ENCODE results near the gene KCNH2. TPM values are rescaled to one million over a fixed set of nuclear protein-coding genes. Genes with fewer than 3 reads are reported as not detected.

KCNH2 gene
- total and polyA plus RNA-seq, 2 of the 8 experiments (the other 6 are each of a cell fraction or from before 2014, with no cell fraction given), result 8.0 to 15.0 TPM

- no peak overlapping the region for H3K4me3 ChIP-seq (ENCODE audit: extremely low read depth in 1 of 4, insufficient read depth in 2 of 4, low read depth in 3 of 4, low read length in 4 of 4)
- H2AK5ac ChIP-seq (ENCODE audit: low read depth, low read length), result no peak overlapping the region
- peaks cover 0 to 30% (median 19%) of the 10 kb centered on the region in 4 experiments; a peak in 5 of 7 replicates for H3K4me1 ChIP-seq (replicated peaks in 1 of 4; ENCODE audit: control insufficient read depth in 3 of 4, insufficient read depth in 4 of 4, low read length in 3 of 4)
- no peak overlapping the region for H4K91ac ChIP-seq (replicated peaks; ENCODE audit: insufficient read length, low read length)
- H3K56ac ChIP-seq (replicated peaks; ENCODE audit: insufficient read length, low read depth, low read length), result no peak overlapping the region
- H2BK12ac ChIP-seq (ENCODE audit: low read depth, low read length), result no peak overlapping the region
- WGBS, 2 experiments (ENCODE audit: extremely low coverage in 1 of 2, insufficient coverage in 1 of 2, insufficient read length in 1 of 2, insufficient replicate concordance in 2 of 2, low coverage in 1 of 2, low lambda C conversion rate in 2 of 2, missing lambda C conversion rate in 1 of 2), result 92% methylated on average over 6 of the region's 8 CpGs; no CpG with 5 or more reads in 1 of the 2 experiments
- H3K27me3 ChIP-seq (replicated peaks in 1 of 4; ENCODE audit: control insufficient read depth in 3 of 4, extremely low read depth in 1 of 4, insufficient read depth in 3 of 4, low read length in 3 of 4), result peaks cover 8 to 46% (median 41%) of the 10 kb centered on the region in 4 experiments
- H3K36me3 ChIP-seq (ENCODE audit: control insufficient read depth in 2 of 4, insufficient read depth in 4 of 4, low read length in 3 of 4), result no peaks in the 10 kb centered on the region
- no peaks in the 10 kb centered on the region for H3K9me3 ChIP-seq (ENCODE audit: insufficient read depth in 2 of 2, low read depth in 1 of 2, low read length in 1 of 2)
- H3K27ac ChIP-seq (ENCODE audit: low read depth, low read length), result no peak overlapping the region
- H4K20me1 ChIP-seq (replicated peaks in 1 of 2; ENCODE audit: control insufficient read depth in 1 of 2, insufficient read depth in 2 of 2, low read length in 2 of 2), result no peaks in the 10 kb centered on the region
- DNase-seq (ENCODE audit: low read depth in 1 of 2, low spot score in 2 of 2), result no peak
- H4K8ac ChIP-seq (ENCODE audit: extremely low read depth, insufficient read depth, low read length), result no peak overlapping the region
- ChIA-PET CTCF (ENCODE audit: partially characterized antibody) (interaction anchor here (0.8 to 6.6 kb wide), 13 partner anchors 10 to 118 kb away, joined by 3 to 79 read pairs (median 4); partner anchors contain the start of genes ABCB8, FASTK and NOS3), POLR2A (ENCODE audit: partially characterized antibody) (interaction anchor here (1.4 kb wide), 1 partner anchor 9 kb away, joined by 4 read pairs; no protein-coding TSS in a partner anchor)
- no peak overlapping the region for H2BK120ac ChIP-seq (replicated peaks; ENCODE audit: low read depth, low read length)
- no peak for FAIRE-seq
- H3K23me2 ChIP-seq (ENCODE audit: low read depth, low read length), result peaks cover 7% of the 10 kb centered on the region; the same call in 1 of the 2 replicates
- no peak overlapping the region for H3K9ac ChIP-seq (replicated peaks in 1 of 4; ENCODE audit: extremely low read depth in 1 of 4, low read depth in 3 of 4, low read length in 3 of 4)
- H3K23ac ChIP-seq (ENCODE audit: insufficient read length), result no peak overlapping the region
- no peak overlapping the region for H3K14ac ChIP-seq (ENCODE audit: insufficient read length)
- H3K4ac ChIP-seq (replicated peaks; ENCODE audit: insufficient read length, low read depth, low read length), result no peak overlapping the region
- no peak overlapping the region for H3K18ac ChIP-seq (ENCODE audit: extremely low read depth, low read length)
- H2BK20ac ChIP-seq (ENCODE audit: low read length), result no peak overlapping the region
- no peaks in the 10 kb centered on the region; the same call in 1 of the 2 replicates for H3K79me1 ChIP-seq (ENCODE audit: low read depth, low read length)
- H4K5ac ChIP-seq (ENCODE audit: insufficient read length, low read depth, low read length), result no peak overlapping the region
- no peaks in the 10 kb centered on the region for H3K79me2 ChIP-seq (ENCODE audit: control insufficient read depth in 1 of 2, insufficient read depth in 2 of 2, low read length in 2 of 2)
- no peak overlapping the region for H2BK5ac ChIP-seq (ENCODE audit: low read depth, low read length)
- no peak overlapping the region for H3K4me2 ChIP-seq (ENCODE audit: insufficient read depth in 1 of 2, low read depth in 2 of 2, low read length in 2 of 2)
- H2BK15ac ChIP-seq (ENCODE audit: low read length), result no peak overlapping the region
- H2AFZ ChIP-seq (ENCODE audit: low read length), result no peak overlapping the region
- TF ChIP-seq SAP30 (IDR thresholded peaks at IDR 0.05; ENCODE audit: insufficient read depth, insufficient replicate concordance, low read length), result no peak
- no peak for TF ChIP-seq TAF7 (optimal IDR thresholded peaks at IDR 0.05; ENCODE audit: borderline replicate concordance, low read depth, low read length)
- no peak for TF ChIP-seq FOSL1 (IDR thresholded peaks at IDR 0.05; ENCODE audit: insufficient read depth, low read depth, low read length)
- TF ChIP-seq RAD21 (IDR thresholded peaks at IDR 0.05 in 1 of 2, conservative IDR thresholded peaks at IDR 0.05 in 1 of 2; ENCODE audit: low read depth in 2 of 2, low read length in 2 of 2), result no peak
Observed at GRCh38 chr7:151016505-151016904, 38.4 kb upstream of the KCNH2 start.

Measured in H1 (cell line).